Osteocyte (in vitro differentiated cells): ENCODE results near the gene CRTAP. TPM values are rescaled to one million over a fixed set of nuclear protein-coding genes. Genes with fewer than 3 reads are reported as not detected.
A peak's percentile ranks its signal among the peaks of the same experiment; 100 is the strongest.

Experiments used
- DNase-seq: peaks from one replicate; pipeline ENCODE4 v3.0.0; 2021; ENCODE audit warnings: mixed read lengths; ENCODE audit not compliant: unreplicated experiment; ENCODE audit errors: extremely low spot score
- H3K27ac Mint-ChIP-seq: one replicate; pipeline ENCODE4 v1.8.0; 2021; ENCODE audit warnings: mild to moderate bottlenecking, mixed read lengths; ENCODE audit not compliant: unreplicated experiment
- H3K27me3 Mint-ChIP-seq: one replicate; pipeline ENCODE4 v1.8.0; 2021; ENCODE audit warnings: mixed read lengths; ENCODE audit not compliant: unreplicated experiment
- H3K36me3 Mint-ChIP-seq: one replicate; pipeline ENCODE4 v1.8.0; 2021; ENCODE audit warnings: mixed read lengths; ENCODE audit not compliant: unreplicated experiment
- H3K4me1 Mint-ChIP-seq: one replicate; pipeline ENCODE4 v1.8.0; 2021; ENCODE audit warnings: mixed read lengths; ENCODE audit not compliant: unreplicated experiment
- H3K4me3 Mint-ChIP-seq: one replicate; pipeline ENCODE4 v1.8.0; 2021; ENCODE audit warnings: mild to moderate bottlenecking, moderate library complexity, mixed read lengths; ENCODE audit not compliant: unreplicated experiment
- H3K9me3 Mint-ChIP-seq: one replicate; pipeline ENCODE4 v1.8.0; 2021; ENCODE audit warnings: mixed read lengths; ENCODE audit not compliant: unreplicated experiment
- CTCF ChIP-seq: fragments of 200-600 bp; sonication (generic); IDR thresholded peaks from 2 replicates; pipeline ENCODE4 v1.5.0; 2021; ENCODE audit warnings: antibody characterized with exemption, mild to moderate bottlenecking, moderate library complexity
- total RNA-seq: library from RNA; stranded (reverse); gene quantifications from 2 replicates; pipeline ENCODE4 v1.2.1, GENCODE V29; 2021

CRTAP gene
- total RNA-seq, 1 donor from 2014 or later: 308 TPM

- no peaks in the 10 kb centered on the region for H3K9me3 Mint-ChIP-seq
Measured at GRCh38 chr3:33171580-33171979, 57.8 kb downstream of the CRTAP start.

GRCh38 chr3:33173103-33173502 lies 59.3 kb downstream of the CRTAP start:
- TF ChIP-seq CTCF: no peak
- peaks cover 3% of the 10 kb centered on the region for H3K4me1 Mint-ChIP-seq
- H3K4me3 Mint-ChIP-seq: no peak overlapping the region
- no peaks in the 10 kb centered on the region for H3K9me3 Mint-ChIP-seq
- H3K27ac Mint-ChIP-seq: no peak overlapping the region
- DNase-seq: no peak
- H3K36me3 Mint-ChIP-seq: no peaks in the 10 kb centered on the region
- H3K27me3 Mint-ChIP-seq: no peaks in the 10 kb centered on the region

More at GRCh38 chr3:33171580-33171979, 57.8 kb downstream of the CRTAP start:
- Mint-ChIP-seq H3K4me3 (no peak overlapping the region), H3K27me3 (no peaks in the 10 kb centered on the region), H3K4me1 (peaks cover 10% of the 10 kb centered on the region), H3K36me3 (no peaks in the 10 kb centered on the region), H3K27ac (no peak overlapping the region)
- no peak for TF ChIP-seq CTCF
- DNase-seq: no peak

- TF ChIP-seq CTCF: no peak
- no peaks in the 10 kb centered on the region for H3K4me1 Mint-ChIP-seq
- H3K36me3 Mint-ChIP-seq: no peaks in the 10 kb centered on the region
- no peak overlapping the region for H3K27ac Mint-ChIP-seq
- no peak overlapping the region for H3K4me3 Mint-ChIP-seq
- DNase-seq: peak; percentile 71
- no peaks in the 10 kb centered on the region for H3K9me3 Mint-ChIP-seq
- no peaks in the 10 kb centered on the region for H3K27me3 Mint-ChIP-seq
Measured at GRCh38 chr3:33173672-33174071, 59.9 kb downstream of the CRTAP start.

GRCh38 chr3:33174095-33174494 lies 60.3 kb downstream of the CRTAP start:
- Mint-ChIP-seq H3K9me3 (peaks cover 3% of the 10 kb centered on the region), H3K36me3 (no peaks in the 10 kb centered on the region), H3K27me3 (no peaks in the 10 kb centered on the region), H3K4me1 (no peaks in the 10 kb centered on the region), H3K4me3 (no peak overlapping the region), H3K27ac (no peak overlapping the region)
- DNase-seq: peak; percentile 64
- TF ChIP-seq CTCF: no peak

GRCh38 chr3:33174711-33175414 lies 61.0 kb downstream of the CRTAP start:
- peak; percentile 81 for DNase-seq

More at GRCh38 chr3:33174711-33175414, 61.0 kb downstream of the CRTAP start:
- TF ChIP-seq CTCF: no peak
- Mint-ChIP-seq H3K9me3 (peaks cover 10% of the 10 kb centered on the region), H3K4me1 (no peaks in the 10 kb centered on the region), H3K4me3 (no peak overlapping the region), H3K36me3 (peaks cover 3% of the 10 kb centered on the region), H3K27ac (no peak overlapping the region), H3K27me3 (no peaks in the 10 kb centered on the region)
